Measurements from ENCODE around the gene MALSU1. TPM values are rescaled to one million over a fixed set of nuclear protein-coding genes. Genes with fewer than 3 reads are reported as not detected.

MALSU1 gene
- total RNA-seq, 6 experiments from 2014 or later, result 36.7 to 55.1 (median 44.7) TPM

- Histone ChIP-seq H3K4me3 (no peak overlapping the region), H3K36me3 (no peaks in the 10 kb centered on the region), H3K4me1 (no peaks in the 10 kb centered on the region), H3K27ac (no peak overlapping the region), H3K27me3 (no peaks in the 10 kb centered on the region), H3K9me3 (no peaks in the 10 kb centered on the region)
- WGBS (ENCODE audit: insufficient coverage, low coverage, low lambda C conversion rate, missing lambda C conversion rate), result 100% methylated on average over 3 of the region's 4 CpGs
- TF ChIP-seq, protein P1, sequence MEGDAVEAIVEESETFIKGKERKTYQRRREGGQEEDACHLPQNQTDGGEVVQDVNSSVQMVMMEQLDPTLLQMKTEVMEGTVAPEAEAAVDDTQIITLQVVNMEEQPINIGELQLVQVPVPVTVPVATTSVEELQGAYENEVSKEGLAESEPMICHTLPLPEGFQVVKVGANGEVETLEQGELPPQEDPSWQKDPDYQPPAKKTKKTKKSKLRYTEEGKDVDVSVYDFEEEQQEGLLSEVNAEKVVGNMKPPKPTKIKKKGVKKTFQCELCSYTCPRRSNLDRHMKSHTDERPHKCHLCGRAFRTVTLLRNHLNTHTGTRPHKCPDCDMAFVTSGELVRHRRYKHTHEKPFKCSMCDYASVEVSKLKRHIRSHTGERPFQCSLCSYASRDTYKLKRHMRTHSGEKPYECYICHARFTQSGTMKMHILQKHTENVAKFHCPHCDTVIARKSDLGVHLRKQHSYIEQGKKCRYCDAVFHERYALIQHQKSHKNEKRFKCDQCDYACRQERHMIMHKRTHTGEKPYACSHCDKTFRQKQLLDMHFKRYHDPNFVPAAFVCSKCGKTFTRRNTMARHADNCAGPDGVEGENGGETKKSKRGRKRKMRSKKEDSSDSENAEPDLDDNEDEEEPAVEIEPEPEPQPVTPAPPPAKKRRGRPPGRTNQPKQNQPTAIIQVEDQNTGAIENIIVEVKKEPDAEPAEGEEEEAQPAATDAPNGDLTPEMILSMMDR (IDR thresholded peaks at IDR 0.05), result no peak
- TF ChIP-seq POLR2A (IDR thresholded peaks at IDR 0.05), result no peak
- ATAC-seq (no peak), DNase-seq (no peak)
- intact Hi-C loops (cut with DNase I), result no loop called here
These were observed 16.1 kb upstream of the MALSU1 start for GRCh38 chr7:23283086-23283485.

- no peak for DNase-seq
- Histone ChIP-seq H3K36me3 (no peaks in the 10 kb centered on the region), H3K4me1 (no peaks in the 10 kb centered on the region), H3K4me3 (no peak overlapping the region), H3K27ac (no peak overlapping the region), H3K27me3 (no peaks in the 10 kb centered on the region), H3K9me3 (no peaks in the 10 kb centered on the region)
- WGBS (ENCODE audit: insufficient coverage, low coverage, low lambda C conversion rate, missing lambda C conversion rate), result no CpG with 5 or more reads among the region's 2 CpGs
- intact Hi-C loops (cut with DNase I), result no loop called here
- TF ChIP-seq, protein P1 (IDR thresholded peaks at IDR 0.05), result no peak
- TF ChIP-seq POLR2A (IDR thresholded peaks at IDR 0.05), result no peak
- no peak for ATAC-seq
These were observed 14.3 kb upstream of the MALSU1 start for GRCh38 chr7:23284871-23285270.

GRCh38 chr7:23285657-23286646, 13.2 kb upstream of the MALSU1 start:
- DNase-seq, result no peak
- no peaks in the 10 kb centered on the region for H3K27me3 ChIP-seq
- no peak overlapping the region for H3K27ac ChIP-seq
- no peaks in the 10 kb centered on the region for H3K36me3 ChIP-seq
- H3K4me1 ChIP-seq, result no peaks in the 10 kb centered on the region
- no peaks in the 10 kb centered on the region for H3K9me3 ChIP-seq
- WGBS (ENCODE audit: insufficient coverage, low coverage, low lambda C conversion rate, missing lambda C conversion rate), result 80% methylated on average over 14 of the region's 18 CpGs
- no peak overlapping the region for H3K4me3 ChIP-seq
- intact Hi-C loops (cut with DNase I), result no loop called here
- ATAC-seq, result no peak
- TF ChIP-seq, protein P1 (IDR thresholded peaks at IDR 0.05), result no peak

- Histone ChIP-seq H3K27me3 (no peaks in the 10 kb centered on the region), H3K27ac (no peak overlapping the region), H3K4me3 (no peak overlapping the region), H3K4me1 (peaks cover 0 to 12% (median 0%) of the 10 kb centered on the region in 4 donors), H3K36me3 (no peaks in the 10 kb centered on the region), H3K9me3 (no peaks in the 10 kb centered on the region)
- WGBS (ENCODE audit: insufficient coverage, low coverage, low lambda C conversion rate, missing lambda C conversion rate), result 62% methylated on average over 3 of the region's 5 CpGs
- no peak for DNase-seq
- intact Hi-C loops (cut with DNase I), result no loop called here
- ATAC-seq, result no peak
- no peak for TF ChIP-seq POLR2A (IDR thresholded peaks at IDR 0.05)
- TF ChIP-seq, protein P1 (IDR thresholded peaks at IDR 0.05), result no peak
These were observed 11.5 kb upstream of the MALSU1 start for GRCh38 chr7:23287612-23288011.

Measured in right lobe of liver (tissue), 6 donors.